Stimulated activated CD8-positive, alpha-beta memory T cell treated with anti-CD3 and anti-CD28 coated beads, Interleukin-2, amount 100 ng/mL, for 48 hours (primary cell): ENCODE measurements around the gene IL4R.
"Not testable (repeated sequence)": the region's sequence is repeated elsewhere in the genome, so short reads cannot be mapped to it uniquely, and the experiment has no call there.

Source experiments
- DNase-seq, 2 donors: peaks; one replicate each; pipeline ENCODE4 v3.0.0-alpha.2; 2020; ENCODE audit warnings: low read depth in 2 of 2

Gene IL4R

GRCh38 chr16:27288313-27288712, 25.5 kb upstream of the IL4R start:
- not testable (repeated sequence) for DNase-seq

- no peak for DNase-seq
Measured at GRCh38 chr16:27289669-27290068, 24.1 kb upstream of the IL4R start.

GRCh38 chr16:27290562-27290961, 23.2 kb upstream of the IL4R start:
- DNase-seq = no peak

- DNase-seq = no peak
Measured at GRCh38 chr16:27291106-27291505, 22.7 kb upstream of the IL4R start.

- DNase-seq = no peak
Measured at GRCh38 chr16:27291722-27292240, 22.0 kb upstream of the IL4R start.

GRCh38 chr16:27293343-27293742, 20.4 kb upstream of the IL4R start:
- DNase-seq = no peak

- no peak for DNase-seq
Measured at GRCh38 chr16:27298132-27298531, 15.6 kb upstream of the IL4R start.

- DNase-seq = no peak
Measured at GRCh38 chr16:27301236-27301861, 12.4 kb upstream of the IL4R start.

- no peak for DNase-seq
Measured at GRCh38 chr16:27302126-27302525, 11.6 kb upstream of the IL4R start.

- no peak for DNase-seq
Measured at GRCh38 chr16:27303256-27304100, 10.3 kb upstream of the IL4R start.

- no peak for DNase-seq
Measured at GRCh38 chr16:27304102-27304501, 9.7 kb upstream of the IL4R start.

- DNase-seq = no peak
Measured at GRCh38 chr16:27304881-27305745, 8.7 kb upstream of the IL4R start.

GRCh38 chr16:27305839-27306442, 7.8 kb upstream of the IL4R start:
- no peak for DNase-seq

GRCh38 chr16:27308792-27309191, 5.0 kb upstream of the IL4R start:
- DNase-seq = no peak

- no peak for DNase-seq
Measured at GRCh38 chr16:27310576-27311447, 3.0 kb upstream of the IL4R start.

- no peak for DNase-seq
Measured at GRCh38 chr16:27311448-27311830, 2.3 kb upstream of the IL4R start.

GRCh38 chr16:27311897-27312303, 1.9 kb upstream of the IL4R start:
- no peak for DNase-seq

- DNase-seq = no peak
Measured at GRCh38 chr16:27312580-27313421, 973 bp upstream of the IL4R start.

- peak; percentile 46 to 78 for DNase-seq
Measured at GRCh38 chr16:27314161-27314723, 468 bp downstream of the IL4R start.

- no peak for DNase-seq
Measured at GRCh38 chr16:27314986-27315332, 1.2 kb downstream of the IL4R start.
